HFF-Myc (cell line): ENCODE measurements around the gene DMD.
"Not testable (repeated sequence)": the region's sequence is repeated elsewhere in the genome, so short reads cannot be mapped to it uniquely, and the experiment has no call there.

Experiments used
- DNase-seq: peaks from one replicate; pipeline ENCODE4 v3.0.0-alpha.2; 2011; ENCODE audit warnings: low read depth; ENCODE audit errors: extremely low read depth
- H3K4me3 ChIP-seq: replicated peaks from 2 replicates; pipeline ENCODE4 v1.5.1; 2011; ENCODE audit warnings: low read depth, mild to moderate bottlenecking, control low read depth, low read length
- TF ChIP-seq, protein P1 (sequence below): IDR thresholded peaks from 2 replicates; pipeline ENCODE4 v1.5.1; 2012; ENCODE audit warnings: mild to moderate bottlenecking, low read depth, low read length, control low read depth; ENCODE audit errors: missing control alignments

The DMD gene

DNA sequence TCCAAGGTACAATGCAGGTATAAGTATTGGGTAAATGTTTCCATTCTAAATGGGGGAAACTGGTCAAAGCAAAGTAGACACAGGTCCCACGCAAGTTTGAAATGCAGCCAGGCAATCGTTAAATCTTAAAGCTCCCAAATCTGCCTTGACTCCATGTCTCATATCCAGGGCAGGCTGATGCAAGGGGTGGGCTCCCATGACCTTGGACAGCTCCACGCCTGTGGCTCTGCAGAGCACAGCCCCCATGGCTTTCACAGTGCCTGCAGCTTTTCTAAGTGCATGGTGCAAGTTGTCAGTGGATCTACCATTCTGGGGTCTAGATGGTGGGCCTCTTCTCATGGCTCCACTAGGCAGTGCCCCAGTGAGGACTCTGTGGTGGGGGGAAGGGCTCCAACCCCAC is 436.4 kb downstream of the DMD start:
- TF ChIP-seq, protein P1, sequence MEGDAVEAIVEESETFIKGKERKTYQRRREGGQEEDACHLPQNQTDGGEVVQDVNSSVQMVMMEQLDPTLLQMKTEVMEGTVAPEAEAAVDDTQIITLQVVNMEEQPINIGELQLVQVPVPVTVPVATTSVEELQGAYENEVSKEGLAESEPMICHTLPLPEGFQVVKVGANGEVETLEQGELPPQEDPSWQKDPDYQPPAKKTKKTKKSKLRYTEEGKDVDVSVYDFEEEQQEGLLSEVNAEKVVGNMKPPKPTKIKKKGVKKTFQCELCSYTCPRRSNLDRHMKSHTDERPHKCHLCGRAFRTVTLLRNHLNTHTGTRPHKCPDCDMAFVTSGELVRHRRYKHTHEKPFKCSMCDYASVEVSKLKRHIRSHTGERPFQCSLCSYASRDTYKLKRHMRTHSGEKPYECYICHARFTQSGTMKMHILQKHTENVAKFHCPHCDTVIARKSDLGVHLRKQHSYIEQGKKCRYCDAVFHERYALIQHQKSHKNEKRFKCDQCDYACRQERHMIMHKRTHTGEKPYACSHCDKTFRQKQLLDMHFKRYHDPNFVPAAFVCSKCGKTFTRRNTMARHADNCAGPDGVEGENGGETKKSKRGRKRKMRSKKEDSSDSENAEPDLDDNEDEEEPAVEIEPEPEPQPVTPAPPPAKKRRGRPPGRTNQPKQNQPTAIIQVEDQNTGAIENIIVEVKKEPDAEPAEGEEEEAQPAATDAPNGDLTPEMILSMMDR, result no peak
- H3K4me3 ChIP-seq, result no peak overlapping the region
- DNase-seq, result no peak

DNA sequence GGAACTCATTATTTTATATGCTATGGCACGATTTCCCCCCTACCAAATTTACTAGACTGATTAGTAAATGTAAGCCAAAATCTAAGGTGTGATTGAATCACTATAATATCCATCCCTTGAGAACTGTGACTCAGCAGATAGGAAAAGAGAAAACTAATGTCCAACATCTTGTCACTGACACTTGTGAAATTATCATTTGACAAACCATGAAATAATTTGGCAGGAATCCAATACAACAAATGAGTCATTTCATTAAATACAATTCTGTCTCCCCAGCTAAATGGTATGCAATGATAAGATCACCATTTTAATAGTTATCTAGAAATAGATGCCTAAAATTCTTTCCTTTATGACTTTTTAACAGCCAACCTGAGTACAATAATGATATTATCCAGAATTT is 462.3 kb downstream of the DMD start:
- no peak overlapping the region for H3K4me3 ChIP-seq
- DNase-seq, result no peak
- TF ChIP-seq, protein P1, result no peak

DNA sequence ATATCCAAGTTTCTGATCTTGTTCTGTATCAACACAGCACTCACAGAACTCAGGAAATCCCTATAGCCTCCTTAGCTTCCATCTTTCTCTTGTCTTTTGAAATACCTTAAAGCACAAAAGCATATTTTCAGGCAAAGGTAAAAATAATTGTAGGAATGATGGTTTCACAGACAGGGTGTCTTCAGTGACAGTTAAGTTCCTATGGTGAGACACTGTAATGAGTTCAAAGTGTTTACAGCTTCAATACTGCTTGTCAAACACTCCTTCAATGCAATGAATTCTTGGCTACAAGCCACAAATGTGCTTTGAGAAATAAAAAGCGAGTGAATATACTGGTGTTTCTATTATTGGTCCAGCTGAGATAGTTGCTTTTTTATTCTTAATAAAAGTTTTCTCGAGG is 466.0 kb downstream of the DMD start:
- TF ChIP-seq, protein P1, result no peak
- DNase-seq, result no peak
- no peak overlapping the region for H3K4me3 ChIP-seq

DNA sequence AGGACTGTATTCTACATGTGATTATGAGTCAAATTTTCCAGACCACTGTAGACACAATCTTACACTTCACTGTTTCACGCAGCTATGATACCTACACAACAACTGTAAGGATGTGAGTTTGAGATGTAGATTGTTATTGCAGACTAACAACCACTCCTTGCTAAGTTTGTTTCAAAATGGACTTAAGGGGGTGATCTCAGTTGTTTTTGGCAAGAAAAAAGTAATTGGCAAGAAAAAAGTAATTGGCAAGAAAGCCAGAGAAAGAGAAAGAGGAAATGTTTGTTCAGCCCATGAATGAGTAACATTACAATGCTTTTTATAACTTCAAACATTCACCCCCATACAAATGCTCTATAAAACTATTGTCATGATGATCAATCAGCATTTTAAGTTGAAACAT is 466.4 kb downstream of the DMD start:
- no peak for DNase-seq
- H3K4me3 ChIP-seq, result no peak overlapping the region
- TF ChIP-seq, protein P1, result no peak

DNA sequence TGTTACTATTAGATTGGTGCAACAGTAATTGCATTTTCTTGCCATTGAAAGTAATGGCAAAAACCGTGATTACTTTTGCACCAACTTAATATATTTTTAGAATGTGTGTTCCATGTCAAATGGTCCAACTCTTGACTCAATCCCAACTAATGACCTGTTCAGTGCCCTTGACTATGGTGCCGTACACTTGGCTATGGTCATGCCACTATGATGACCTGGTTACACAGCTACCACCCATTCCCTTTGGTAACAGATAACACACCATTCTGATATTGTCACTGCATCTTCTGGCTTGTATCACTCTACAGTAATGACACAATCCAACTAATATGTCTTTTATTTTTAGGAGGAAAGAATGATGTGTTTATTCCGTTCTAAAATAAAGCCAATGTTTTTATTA is 469.4 kb downstream of the DMD start:
- TF ChIP-seq, protein P1, result no peak
- no peak for DNase-seq

DNA sequence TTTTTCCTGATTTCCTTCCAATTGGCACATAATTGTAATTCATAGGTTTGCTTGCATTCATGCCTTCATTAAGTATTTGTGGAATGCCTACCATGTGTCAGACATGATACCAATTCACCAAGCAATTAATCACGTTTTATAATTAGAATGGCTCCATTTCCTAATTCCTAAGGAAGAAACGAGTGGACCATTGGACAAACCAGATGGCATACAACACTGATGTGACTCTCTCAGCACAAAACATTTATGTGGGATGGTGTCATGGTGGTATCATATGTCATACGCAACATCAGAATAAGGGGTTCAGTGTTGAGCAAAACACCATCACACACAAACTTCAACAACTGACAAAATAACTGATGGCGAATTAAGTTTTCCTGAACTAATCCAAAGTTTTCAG is 502.8 kb downstream of the DMD start:
- no peak for DNase-seq
- H3K4me3 ChIP-seq, result no peak overlapping the region
- TF ChIP-seq, protein P1, result no peak

More for the DNA sequence above, 469.4 kb downstream of the DMD start:
- no peak overlapping the region for H3K4me3 ChIP-seq

DNA sequence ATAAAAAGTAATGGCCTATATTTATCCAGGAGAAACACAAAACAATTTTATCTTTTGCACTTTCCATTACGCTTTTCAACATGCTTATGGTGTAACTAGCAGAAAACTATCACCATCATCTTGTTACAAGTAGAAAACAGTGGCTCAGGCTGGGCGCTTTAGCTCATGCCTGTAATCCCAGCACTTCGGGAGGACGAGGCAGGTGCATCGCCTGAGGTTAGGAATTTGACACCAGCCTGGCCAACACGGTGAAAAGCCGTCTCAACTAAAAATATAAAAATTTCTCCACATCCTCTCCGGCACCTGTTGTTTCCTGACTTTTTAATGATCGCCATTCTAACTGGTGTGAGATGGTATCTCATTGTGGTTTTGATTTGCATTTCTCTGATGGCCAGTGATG is 506.0 kb downstream of the DMD start:
- DNase-seq, H3K4me3 ChIP-seq: not testable (repeated sequence)
